Measurements from ENCODE around the gene USP49.

USP49 gene

DNA sequence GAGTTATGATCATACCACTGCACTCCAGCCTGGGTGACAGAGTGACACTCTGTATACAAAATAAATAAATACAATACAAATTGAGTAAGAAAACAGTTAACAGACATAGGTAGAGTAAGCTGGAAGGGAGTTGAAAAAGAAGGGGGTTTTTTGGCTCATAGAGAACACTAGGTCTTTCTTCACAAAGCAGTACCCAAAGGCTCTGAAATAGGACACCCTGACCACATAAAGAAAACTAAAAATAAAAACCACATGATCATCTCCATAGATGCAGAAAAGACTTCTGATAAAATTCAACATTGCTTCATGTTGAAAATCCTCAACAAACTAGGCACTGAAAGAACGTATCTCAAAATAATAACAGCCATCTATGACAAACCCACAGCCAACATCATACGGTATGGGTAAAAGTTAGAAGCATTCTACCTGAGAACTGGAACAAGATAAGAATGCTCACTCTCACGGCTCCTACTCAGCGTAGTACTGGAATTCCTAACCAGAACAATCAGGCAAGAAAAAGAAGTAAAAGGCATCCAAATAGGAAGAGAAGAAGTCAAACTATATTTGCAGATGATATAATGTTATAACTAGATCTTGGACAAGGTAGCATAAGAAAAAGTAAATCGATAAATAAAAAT is 59.0 kb downstream of the USP49 start:
- Histone ChIP-seq H3K27ac (replicated peaks) (no peak overlapping the region), H3K4me3 (replicated peaks; ENCODE audit: insufficient read depth, low read length) (no peak overlapping the region), H3K27me3 (ENCODE audit: insufficient read depth, poor library complexity, severe bottlenecking) (no peaks in the 10 kb centered on the region)
- DNase-seq (ENCODE audit: low read depth in 1 of 2, low spot score in 1 of 2), result no peak
- TF ChIP-seq GABPA (IDR thresholded peaks at IDR 0.05; ENCODE audit: low read depth) (no peak), POLR2AphosphoS5 (IDR thresholded peaks at IDR 0.05; ENCODE audit: low read depth) (no peak)

DNA sequence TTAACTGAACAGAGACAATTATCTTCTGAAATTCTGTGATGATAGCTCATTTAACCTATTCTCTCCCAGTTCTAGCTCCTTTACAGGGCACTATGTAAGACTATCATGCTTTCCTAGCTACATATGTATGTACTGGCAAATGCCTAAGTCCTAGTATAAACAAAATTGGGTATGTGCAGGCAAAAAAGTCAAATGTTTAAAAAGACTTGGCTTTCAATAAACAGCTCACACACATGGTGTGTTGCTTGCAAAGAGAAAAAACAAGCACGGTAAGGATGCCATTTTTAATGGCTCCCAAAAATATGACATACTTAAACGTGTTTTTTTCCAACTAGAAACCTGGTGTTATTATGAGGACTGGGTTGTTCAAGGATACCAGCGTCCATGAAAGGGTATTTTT is 62.9 kb downstream of the USP49 start:
- Histone ChIP-seq H3K27ac (replicated peaks) (no peak overlapping the region), H3K4me3 (replicated peaks; ENCODE audit: insufficient read depth, low read length) (no peak overlapping the region), H3K27me3 (ENCODE audit: insufficient read depth, poor library complexity, severe bottlenecking) (no peaks in the 10 kb centered on the region)
- TF ChIP-seq, protein P1, sequence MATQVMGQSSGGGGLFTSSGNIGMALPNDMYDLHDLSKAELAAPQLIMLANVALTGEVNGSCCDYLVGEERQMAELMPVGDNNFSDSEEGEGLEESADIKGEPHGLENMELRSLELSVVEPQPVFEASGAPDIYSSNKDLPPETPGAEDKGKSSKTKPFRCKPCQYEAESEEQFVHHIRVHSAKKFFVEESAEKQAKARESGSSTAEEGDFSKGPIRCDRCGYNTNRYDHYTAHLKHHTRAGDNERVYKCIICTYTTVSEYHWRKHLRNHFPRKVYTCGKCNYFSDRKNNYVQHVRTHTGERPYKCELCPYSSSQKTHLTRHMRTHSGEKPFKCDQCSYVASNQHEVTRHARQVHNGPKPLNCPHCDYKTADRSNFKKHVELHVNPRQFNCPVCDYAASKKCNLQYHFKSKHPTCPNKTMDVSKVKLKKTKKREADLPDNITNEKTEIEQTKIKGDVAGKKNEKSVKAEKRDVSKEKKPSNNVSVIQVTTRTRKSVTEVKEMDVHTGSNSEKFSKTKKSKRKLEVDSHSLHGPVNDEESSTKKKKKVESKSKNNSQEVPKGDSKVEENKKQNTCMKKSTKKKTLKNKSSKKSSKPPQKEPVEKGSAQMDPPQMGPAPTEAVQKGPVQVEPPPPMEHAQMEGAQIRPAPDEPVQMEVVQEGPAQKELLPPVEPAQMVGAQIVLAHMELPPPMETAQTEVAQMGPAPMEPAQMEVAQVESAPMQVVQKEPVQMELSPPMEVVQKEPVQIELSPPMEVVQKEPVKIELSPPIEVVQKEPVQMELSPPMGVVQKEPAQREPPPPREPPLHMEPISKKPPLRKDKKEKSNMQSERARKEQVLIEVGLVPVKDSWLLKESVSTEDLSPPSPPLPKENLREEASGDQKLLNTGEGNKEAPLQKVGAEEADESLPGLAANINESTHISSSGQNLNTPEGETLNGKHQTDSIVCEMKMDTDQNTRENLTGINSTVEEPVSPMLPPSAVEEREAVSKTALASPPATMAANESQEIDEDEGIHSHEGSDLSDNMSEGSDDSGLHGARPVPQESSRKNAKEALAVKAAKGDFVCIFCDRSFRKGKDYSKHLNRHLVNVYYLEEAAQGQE (IDR thresholded peaks at IDR 0.05; ENCODE audit: insufficient replicate concordance, low read depth), result no peak
- DNase-seq (ENCODE audit: low read depth in 1 of 2, low spot score in 1 of 2), result no peak

DNA sequence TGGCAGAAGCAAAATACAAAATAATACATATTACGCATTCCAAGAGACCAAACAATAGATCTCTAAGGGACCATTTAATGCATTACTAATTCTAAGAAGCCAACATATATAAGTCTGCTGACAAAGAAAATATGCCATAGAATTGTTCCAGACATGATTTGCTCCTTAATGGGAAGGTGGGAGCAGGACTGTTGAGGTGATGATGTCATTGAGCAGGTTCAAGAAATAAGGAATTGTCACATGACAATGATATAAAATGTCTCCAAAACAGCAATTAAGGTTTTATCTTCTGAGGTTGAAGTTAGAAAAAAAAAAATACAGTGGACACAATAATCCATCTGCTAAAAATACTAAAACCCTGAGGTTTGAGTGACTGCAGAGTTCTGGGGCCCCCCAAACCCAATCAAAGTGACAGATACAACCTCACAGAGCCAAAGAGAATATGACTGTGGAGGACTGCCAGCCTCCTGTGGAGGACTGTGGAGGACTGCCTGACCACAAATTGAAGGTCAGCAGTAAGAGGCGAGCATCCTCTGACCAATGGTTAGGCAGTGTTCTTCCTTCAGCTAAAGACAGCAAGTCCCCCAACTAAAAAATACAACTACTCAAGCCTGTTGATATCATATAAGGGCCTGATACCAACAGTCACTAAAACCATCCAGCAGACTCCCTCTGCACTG is 68.7 kb downstream of the USP49 start:
- Histone ChIP-seq H3K27me3 (ENCODE audit: insufficient read depth, poor library complexity, severe bottlenecking) (no peaks in the 10 kb centered on the region), H3K4me3 (replicated peaks; ENCODE audit: insufficient read depth, low read length) (no peak overlapping the region), H3K27ac (replicated peaks) (no peak overlapping the region)
- TF ChIP-seq SPI1 (IDR thresholded peaks at IDR 0.05; ENCODE audit: borderline replicate concordance, low read depth) (no peak), POLR2AphosphoS5 (IDR thresholded peaks at IDR 0.05; ENCODE audit: low read depth) (no peak), GABPA (IDR thresholded peaks at IDR 0.05; ENCODE audit: low read depth) (no peak)
- TF ChIP-seq, protein P1 (IDR thresholded peaks at IDR 0.05; ENCODE audit: insufficient replicate concordance, low read depth), result no peak
- no peak for DNase-seq (ENCODE audit: low read depth in 1 of 2, low spot score in 1 of 2)

DNA sequence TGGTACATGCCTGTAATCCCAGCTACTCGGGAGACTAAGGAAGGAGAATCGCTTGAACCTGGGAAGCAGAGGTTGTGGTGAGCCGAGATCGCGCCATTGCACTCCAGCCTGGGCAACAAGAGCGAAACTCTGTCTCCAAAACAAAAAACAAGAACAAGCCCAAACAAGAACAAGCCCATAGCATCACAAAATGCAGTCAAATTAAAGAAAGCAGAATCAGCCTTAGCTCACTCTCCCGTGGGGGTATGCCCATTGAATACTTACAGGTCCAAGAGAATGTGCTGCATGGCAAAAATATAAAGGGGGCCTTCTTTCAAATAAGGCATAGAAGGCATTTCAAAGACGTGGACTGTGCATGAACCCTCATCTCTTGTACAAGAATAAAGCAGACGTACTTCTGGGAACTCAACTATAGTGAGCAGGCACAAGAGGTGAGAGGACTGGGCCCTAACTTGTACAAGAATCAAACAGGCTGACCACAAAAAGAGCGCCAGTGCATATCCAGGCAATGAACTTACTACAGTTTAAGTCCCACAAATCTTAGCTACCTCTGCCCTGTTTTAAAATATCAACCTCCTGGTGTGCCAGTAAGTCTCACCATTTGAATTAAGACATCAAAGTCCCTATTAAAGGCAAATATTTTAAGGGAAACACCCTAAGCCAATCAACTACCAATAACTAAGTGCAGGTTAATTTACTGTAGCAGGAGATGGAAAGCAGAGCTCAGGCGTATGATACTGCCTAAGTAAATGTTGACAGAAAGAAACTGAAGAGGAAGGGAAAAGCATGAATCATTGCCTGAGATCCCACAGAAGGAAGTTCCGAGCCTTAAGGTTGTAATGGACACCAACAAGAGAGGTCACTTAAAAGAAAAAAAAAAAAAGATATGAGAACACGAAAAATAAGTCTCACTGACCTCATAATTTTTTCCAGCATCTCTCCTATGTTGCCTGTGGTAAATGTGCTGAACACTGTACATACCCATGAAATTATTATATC is 70.3 kb downstream of the USP49 start:
- Histone ChIP-seq H3K27me3 (ENCODE audit: insufficient read depth, poor library complexity, severe bottlenecking) (no peaks in the 10 kb centered on the region), H3K4me3 (replicated peaks; ENCODE audit: insufficient read depth, low read length) (no peak overlapping the region), H3K27ac (replicated peaks) (no peak overlapping the region)
- DNase-seq (ENCODE audit: low read depth in 1 of 2, low spot score in 1 of 2), result no peak
- no peak for TF ChIP-seq SPI1 (IDR thresholded peaks at IDR 0.05; ENCODE audit: borderline replicate concordance, low read depth)
- TF ChIP-seq, protein P1 (IDR thresholded peaks at IDR 0.05; ENCODE audit: insufficient replicate concordance, low read depth), result no peak
- TF ChIP-seq, protein P2, sequence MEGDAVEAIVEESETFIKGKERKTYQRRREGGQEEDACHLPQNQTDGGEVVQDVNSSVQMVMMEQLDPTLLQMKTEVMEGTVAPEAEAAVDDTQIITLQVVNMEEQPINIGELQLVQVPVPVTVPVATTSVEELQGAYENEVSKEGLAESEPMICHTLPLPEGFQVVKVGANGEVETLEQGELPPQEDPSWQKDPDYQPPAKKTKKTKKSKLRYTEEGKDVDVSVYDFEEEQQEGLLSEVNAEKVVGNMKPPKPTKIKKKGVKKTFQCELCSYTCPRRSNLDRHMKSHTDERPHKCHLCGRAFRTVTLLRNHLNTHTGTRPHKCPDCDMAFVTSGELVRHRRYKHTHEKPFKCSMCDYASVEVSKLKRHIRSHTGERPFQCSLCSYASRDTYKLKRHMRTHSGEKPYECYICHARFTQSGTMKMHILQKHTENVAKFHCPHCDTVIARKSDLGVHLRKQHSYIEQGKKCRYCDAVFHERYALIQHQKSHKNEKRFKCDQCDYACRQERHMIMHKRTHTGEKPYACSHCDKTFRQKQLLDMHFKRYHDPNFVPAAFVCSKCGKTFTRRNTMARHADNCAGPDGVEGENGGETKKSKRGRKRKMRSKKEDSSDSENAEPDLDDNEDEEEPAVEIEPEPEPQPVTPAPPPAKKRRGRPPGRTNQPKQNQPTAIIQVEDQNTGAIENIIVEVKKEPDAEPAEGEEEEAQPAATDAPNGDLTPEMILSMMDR (IDR thresholded peaks at IDR 0.05; ENCODE audit: insufficient read depth, low read length), result no peak
- no peak for TF ChIP-seq GABPA (IDR thresholded peaks at IDR 0.05; ENCODE audit: low read depth)
- TF ChIP-seq POLR2AphosphoS5 (IDR thresholded peaks at IDR 0.05; ENCODE audit: low read depth), result no peak
